NCI-H146 treated with DMSO at 0.1 percent for 48 hours (cell line): ENCODE data around the gene CBX8.
"Not testable (repeated sequence)": the region's sequence is repeated elsewhere in the genome, so short reads cannot be mapped to it uniquely, and the experiment has no call there.

ENCODE experiments used
- DNase-seq: peaks from one replicate; lab custom pipeline; 2025; ENCODE audit not compliant: unreplicated experiment; lab: John Stamatoyannopoulos, UW

CBX8 gene

DNA sequence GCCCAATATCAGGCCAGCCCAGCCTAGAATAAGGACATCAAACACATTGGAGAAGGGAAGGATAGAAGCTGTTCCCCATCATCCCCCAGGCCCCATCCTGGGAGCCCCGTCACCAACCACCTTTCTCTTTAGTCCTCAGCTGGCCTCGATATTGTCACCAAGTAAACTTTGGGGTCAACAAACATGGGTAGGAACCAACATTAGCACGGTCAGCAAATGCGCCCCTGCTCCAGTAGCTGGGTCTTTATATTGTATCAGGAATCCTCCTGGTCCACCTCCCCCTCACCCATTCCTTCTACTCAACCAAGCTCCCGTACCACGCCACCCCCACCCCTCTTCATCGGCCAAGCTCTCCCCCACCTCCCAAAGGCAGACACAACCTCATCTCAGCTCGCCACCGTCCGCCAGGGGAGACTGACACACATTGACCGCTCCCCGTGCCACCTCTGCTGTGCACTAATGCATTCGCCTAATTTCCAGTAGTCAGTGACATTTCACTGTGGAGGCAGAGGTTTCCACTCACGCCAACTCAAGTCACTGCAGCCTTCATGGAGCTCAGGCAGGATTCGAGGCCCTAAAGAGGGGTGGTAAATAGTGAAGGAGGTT, 39.6 kb downstream of the CBX8 start:
- DNase-seq: no peak

DNA sequence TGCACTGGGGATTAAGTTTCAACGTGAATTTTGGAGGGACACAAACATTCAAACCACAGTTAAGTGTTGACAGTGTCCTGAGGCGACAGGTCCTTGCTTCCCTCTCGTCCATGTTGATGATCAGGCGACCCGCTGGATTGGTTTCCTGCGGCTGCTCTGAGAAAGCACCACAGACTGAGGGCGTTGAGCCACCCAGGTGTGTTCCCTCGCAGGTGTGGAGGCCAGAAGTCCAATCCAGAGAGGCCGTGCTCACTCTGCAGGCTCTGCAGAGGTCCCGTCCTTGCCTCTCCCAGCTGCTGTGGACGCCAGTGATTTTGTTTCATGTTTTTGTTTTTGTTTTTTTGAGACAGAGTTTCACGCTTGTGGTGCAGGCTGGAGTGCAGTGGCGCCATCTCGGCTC, 41.3 kb downstream of the CBX8 start:
- no peak for DNase-seq

DNA sequence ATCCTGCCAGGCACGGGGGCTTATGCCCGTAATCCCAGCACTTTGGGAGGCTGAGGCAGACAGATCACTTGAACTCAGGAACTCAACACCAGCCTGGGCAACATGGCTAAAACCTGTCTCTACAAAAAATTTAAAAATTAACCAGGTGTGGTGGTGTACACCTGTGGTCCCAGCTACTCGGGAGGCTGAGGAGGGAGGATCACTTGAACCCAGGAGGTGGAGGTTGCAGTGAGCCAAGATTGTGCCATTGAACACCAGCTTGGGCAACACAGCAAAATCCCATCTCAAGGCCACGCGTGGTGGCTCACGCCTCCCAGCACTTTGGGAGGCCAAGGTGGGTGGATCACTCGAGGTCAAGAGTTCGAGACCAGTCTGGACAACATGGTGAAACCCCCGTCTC, 42.0 kb downstream of the CBX8 start:
- not testable (repeated sequence) for DNase-seq

DNA sequence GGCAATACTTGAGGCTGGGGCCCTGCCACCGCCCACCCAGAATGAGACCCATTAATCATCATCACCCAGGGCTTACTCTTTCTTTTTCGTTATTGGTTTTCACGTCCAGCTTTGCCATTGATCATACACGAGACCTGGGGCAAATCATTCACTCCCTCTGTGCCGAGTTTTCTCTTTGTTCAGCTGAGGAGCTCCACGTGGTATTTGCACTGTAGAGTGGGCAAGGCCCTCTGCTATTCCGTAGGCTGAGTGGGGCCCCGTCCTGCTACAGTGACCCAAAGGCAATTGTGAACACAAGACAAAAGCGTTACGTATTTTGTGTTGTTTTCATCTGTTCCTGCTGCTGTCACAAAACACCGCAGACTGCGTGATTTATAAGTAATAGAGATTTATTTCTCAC, 42.5 kb downstream of the CBX8 start:
- no peak for DNase-seq

DNA sequence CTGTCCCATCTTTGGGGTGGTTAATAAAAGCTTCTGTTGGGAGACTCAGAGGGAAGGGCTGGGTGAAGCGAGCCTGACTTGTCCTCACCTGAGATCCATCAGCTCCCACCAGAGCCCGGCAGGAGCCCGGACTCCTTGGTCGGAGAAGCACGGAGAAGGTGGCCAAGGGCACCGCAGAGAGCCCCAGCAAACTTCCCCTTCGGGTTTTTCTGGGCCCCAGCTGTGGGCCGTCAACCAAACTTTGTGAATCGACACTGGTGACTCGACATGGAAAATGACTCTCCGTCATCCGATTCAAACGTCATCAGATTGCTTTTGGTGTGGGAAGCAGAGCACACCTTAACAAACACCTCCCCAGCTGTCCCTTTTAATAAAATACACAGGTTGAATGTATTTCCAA, 44.7 kb downstream of the CBX8 start:
- DNase-seq: no peak

DNA sequence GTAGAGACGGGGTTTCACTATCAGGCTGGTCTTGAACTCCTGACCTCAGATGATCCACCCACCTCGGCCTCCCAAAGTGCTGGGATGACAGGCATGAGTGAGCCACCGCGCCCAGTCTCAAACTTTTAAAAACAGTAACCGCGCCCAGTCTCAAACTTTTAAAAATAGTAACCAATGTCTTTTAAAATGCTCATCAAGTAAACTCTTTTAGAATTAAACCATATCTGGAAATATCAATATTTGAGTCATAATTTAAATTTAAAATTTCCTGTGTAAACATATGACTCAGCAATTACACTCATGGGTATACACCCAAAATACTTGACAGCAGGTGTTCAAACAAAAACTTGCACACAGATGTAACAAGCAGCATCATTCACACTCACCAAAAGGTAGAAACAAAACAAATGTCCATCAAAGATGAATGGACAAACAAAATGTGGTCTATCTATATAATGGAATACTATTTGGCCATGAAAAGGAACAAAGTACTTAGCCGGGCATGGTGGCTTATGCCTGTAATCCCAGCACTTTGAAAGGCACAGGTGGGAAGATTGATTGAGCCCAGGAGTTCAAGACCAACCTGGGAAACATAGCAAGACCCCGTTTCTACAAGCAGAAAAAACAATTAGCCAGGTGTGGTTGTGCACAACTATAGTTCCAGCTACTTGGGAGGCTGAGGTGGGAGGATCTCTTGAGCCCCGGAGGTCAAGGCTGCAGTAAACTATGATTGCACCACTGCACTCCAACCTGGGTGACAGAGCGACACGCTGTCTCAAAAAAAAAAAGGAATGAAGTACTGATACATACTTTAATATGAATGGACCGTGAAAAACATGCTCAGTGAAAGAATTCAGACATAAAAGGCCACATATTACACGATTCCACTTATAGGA, 46.0 kb downstream of the CBX8 start:
- DNase-seq: no peak

DNA sequence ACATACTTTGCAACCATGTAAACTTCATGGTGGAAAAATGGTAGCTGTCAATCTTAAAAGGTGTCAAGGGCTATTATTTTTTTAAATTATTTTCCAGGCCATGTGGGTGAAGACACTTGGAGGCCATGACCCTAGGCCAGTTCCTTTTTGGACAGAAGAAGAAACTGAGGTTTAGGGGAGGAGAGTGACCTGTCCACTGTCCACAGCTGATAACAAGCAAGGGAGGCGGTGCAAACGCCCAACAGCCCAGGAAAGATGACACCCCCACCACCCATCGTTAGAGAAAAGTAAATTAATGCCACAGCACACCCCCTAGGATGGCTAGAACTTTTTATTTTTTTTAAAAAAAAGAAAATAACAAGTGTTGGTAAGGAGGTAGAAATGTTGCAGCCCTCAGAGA, 46.9 kb downstream of the CBX8 start:
- no peak for DNase-seq

DNA sequence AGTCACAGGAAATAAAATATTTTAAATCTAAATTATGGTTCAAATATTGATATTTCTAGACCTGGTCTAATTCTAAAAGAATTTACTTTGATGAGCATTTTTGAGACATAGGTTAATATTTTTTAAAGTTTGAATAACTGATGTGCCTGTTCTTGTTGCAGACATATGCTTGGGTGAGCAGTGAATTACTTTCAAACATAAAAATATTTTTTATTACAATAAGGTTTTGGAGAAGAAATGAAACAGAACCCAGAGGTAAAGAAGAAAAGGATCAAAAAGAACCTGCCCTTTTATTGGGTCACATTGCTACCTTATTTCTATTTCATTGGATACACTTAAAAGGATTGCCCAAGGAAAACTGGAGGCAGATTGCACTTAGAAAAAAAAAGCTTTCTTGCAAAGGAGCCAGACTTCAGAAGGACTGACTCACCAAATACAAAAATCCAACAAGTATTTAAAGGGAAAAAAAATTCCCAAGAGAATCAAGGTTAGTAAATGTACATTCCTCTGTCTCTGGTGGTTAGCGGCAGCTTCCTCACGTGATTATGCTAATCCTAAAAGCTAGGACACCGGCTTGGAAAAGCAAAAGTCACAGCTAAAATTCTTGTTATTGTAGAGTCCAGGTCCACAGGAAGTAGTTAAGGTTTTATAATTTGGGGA, 47.6 kb downstream of the CBX8 start:
- DNase-seq: no peak

DNA sequence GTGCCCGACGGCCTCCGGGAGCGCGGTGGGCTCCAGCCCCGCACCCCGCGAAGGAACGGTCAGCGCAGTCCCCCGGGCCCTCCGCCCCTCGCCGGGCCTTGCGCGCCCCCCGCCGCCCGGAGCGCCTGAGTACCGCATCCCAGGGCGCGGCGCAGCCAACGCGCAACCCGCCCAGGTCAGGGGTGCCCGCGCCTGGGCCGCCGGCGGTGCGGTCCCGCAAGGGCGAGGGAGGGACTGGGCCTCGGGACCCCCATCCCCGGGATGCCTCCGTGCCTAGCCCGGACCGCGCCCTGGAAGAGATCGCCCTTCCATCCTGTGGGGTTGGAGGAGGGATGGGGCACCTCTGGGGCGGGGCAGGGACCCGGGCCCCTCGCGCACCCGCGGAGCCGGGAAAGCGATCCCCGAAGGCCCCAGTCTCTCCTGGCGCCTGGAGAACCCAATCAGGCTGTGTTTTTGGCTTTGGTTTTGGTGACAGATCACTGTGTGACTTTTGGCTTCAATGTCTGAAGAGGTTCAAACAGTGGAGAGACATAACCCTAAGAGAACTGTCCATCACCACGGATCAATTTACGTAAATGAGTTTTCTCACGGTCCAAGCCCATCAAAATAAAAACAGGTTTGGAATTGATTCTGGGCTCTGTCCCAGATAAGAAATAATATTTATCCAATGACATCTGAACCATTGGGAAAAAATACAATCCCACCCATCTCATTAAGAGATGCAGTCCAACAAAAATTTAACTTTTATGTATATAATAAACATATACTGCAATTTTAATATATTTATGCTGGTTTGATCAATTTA, 48.4 kb downstream of the CBX8 start:
- DNase-seq: no peak

DNA sequence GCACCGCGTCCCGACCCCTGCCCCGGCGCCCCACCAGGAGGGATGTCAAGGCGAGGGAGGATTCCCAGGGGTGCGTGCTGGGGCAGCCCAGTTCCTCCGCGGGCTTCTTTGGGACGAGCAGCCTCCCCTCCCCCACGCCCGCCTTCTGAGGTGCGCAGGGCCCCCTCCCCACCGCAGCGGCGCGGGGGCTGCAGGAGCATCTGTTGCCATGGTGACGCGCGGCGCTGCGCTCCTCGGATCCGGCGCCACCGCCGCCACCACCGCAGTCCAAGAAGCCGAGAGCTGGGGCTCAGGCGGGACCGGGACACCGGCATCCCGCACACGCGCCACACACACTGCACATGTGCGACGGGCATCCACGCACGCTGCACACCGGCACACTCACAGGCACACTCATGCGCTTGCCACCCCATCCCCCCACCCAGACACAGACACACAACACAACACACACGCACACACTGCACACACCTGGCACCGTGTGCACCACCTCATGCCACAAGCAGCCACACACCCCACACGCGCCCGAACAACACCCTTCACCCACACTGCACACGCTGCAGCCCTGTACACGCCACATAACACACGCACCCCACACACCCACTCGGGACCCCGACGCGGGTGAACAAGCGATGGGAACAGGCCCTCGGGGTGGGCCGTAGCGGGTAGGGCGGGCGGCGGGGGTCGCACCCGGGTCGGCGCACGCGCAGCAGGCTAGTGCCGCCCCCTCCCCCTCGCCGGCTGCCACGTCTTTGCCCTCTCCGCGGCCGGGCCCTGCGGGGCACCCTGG, 49.2 kb downstream of the CBX8 start:
- no peak for DNase-seq

DNA sequence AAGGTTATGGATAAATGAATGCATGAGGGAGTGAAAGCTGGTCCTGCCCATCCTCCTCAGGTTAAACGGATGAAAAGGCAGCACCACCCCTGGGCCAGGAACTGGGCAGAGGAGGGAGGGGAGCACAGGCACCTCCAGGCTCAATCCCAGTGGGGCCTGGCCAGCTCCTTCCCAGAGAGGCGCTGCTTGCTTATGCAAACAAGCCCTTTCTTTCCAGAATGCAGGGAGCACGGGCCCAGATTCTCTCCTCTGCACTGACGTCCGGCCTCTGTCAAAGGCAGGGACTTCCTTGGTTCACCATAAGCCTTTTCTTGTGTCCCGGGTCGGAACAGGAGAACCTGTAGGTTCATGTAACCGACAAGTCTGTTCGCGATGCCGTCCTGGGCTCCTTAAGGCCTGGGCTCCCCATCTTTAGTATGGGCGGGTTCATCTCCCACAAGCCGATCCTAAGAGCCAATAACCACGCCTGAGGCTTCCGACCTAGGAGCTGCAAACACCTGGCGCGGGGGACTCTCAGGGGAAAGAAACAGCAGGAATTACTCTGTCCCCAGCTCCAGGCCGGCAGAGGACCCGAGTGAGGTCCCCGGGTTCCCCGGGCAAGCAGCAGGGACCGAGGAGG, 49.9 kb downstream of the CBX8 start:
- no peak for DNase-seq

DNA sequence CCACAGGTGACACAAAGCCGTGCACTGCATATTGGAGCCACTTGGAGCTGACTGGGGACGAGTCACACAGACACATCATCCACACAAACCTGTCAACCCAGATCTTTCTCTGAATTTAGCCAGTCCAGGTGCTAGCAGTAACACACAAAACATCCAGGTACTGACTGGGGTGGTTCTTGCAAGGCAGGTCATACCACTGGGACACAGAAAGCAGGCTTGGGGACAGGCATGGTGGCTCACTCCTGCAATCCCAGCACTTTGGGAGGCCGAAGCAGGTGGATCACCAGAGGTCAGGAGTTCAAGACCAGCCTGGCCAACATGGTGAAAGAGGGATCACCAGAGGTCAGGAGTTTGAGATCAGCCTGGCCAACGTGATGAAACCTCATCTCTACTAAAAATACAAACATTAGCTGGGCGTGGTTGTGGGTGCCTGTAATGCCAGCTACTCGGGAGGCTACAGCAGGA, 51.2 kb downstream of the CBX8 start:
- DNase-seq: no peak

DNA sequence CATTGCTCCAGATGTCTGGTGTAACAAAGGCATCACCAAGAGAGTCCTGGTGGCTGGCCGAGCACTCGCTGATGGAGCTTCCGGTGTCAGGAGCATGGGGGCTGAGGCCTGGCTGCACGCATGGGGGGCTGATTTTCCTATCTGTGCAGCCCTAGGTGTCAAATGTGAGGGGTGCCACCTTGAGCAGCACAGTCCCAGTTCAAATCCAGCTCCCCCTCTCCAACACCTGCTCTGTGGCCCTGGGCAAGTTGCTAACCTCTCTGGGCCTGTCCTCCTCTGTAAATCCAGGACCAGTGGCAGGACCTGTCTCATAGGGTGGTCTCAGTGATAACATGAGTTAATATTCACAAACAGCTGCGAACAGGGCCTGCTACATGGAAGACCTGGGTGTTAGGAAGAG, 53.3 kb downstream of the CBX8 start:
- DNase-seq: no peak

DNA sequence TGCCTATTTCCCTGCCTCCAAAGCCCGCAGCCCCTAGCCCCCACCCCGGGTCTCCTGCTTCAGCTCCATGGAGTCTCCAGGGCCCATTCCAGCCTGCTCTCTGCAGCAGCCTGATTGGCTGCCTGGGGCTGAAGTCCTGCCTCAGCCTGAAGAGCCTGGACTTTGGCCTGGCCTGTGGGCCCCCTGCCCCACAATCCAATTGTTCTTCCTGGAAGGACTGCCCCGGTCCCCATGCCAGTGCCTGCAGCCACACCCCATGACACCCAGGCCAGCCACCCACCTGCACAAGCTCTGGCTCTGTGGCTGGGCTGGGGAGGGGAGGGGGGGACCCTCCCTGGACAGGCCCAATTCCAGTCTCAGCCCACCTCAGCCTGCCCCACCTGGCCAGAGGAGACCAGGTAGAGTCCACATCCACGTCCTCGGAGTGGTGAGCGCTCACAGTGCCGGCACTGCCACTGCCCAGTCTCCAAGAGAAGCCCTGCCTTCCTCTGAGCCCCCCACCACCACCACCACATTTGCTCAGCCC, 53.9 kb downstream of the CBX8 start:
- no peak for DNase-seq

DNA sequence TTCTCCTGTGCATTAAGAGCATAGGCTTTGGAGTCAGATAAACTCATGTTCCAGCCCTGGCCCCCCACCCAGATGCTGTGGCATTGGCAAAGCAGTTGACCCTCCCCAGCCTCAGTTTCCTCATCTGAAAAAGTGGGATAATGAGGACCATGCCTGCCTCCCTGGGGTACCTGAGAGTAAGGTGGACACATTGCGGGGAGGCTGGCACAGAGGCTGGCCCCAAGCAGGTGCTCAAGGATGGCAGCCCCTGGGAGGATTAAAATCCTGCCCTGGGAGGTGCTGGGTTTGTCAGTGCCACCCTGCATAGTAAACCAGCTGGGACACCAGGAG, 54.3 kb downstream of the CBX8 start:
- no peak for DNase-seq
